NCI-H2081 (cell line): ENCODE measurements around the gene JAM2.
"Not testable (repeated sequence)": the region's sequence is repeated elsewhere in the genome, so short reads cannot be mapped to it uniquely, and the experiment has no call there.

ENCODE experiments used
- DNase-seq, 2 experiments: peaks; one replicate each; lab custom pipeline; 2025; lab: John Stamatoyannopoulos, UW

JAM2 gene

GRCh38 chr21:25638660-25639550 lies at the start of gene JAM2:
Gene JAM2, plus strand, starts transcription at chr21:25639258. Its CDS starts 564 bp downstream, at chr21:25639822.
- DNase-seq = peak; percentile 1 to 7

DNA sequence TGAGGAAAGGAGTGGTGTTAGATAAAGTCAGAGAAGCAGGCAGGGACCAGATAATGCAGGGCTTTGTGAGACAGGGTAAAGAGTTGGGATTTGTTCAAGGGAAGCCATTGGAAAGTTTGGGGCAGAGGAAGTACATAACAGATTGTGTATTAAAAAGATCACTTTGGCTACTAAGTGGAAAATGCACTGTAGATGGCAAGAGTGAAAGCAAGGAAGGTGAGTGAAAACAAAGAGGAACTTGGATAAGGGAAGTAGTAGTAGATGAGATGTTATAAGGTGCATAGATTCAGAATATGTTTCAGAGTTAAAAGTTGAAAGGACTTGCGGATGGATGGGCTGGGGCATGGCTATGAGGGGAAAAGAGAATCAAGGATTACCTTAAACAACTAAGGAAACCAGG lies 49.2 kb upstream of the JAM2 start:
- DNase-seq = no peak

DNA sequence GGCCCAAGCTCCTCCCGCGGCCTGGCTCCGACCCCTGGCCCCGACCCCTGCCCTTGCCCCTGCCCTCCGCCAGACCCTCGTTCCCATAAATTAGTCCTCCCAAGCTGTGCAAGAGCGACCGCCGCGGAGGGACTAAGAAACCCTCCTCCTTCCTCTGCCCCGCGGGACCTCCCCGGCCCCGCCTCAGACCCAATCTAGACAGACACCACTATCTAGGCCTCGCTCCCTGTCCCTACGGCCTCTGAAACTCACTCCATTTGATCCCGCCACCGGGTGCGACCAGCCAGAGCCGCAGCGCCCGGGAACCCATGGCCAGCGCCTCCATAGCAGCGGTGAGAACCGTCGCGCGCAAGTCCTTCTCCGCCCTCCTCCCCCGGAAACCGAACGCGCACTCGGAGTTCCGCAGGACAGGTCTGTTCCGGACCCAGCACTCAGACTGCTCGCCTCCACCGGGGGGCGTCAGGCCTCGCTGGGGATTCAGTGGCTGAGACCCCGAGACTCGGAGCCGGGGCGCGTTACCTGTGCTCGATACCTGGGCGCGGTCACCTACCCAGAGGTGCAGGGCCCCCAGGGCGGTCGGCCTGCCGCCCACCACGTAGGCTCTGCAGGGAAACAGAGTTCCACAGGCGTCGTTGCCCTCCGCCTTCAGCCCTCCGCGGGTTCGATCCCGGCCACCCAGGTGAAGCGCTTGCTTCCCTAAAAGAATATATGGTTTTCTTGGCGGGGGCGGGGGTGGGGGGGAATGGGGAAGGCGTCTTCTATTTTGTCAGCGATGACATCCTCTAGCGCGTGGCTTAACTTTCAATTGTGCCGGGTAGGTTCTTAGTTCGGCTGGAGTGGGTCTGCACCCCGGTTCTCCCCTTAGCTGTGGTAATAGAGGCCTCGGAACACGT lies 31.7 kb upstream of the JAM2 start, which contains the start of gene MRPL39:
Gene MRPL39, minus strand, starts transcription at position 331 of the 893 bp plus-strand sequence. Its CDS starts 6 bp downstream, at position 325.
- DNase-seq = peak; percentile 82 to 83

DNA sequence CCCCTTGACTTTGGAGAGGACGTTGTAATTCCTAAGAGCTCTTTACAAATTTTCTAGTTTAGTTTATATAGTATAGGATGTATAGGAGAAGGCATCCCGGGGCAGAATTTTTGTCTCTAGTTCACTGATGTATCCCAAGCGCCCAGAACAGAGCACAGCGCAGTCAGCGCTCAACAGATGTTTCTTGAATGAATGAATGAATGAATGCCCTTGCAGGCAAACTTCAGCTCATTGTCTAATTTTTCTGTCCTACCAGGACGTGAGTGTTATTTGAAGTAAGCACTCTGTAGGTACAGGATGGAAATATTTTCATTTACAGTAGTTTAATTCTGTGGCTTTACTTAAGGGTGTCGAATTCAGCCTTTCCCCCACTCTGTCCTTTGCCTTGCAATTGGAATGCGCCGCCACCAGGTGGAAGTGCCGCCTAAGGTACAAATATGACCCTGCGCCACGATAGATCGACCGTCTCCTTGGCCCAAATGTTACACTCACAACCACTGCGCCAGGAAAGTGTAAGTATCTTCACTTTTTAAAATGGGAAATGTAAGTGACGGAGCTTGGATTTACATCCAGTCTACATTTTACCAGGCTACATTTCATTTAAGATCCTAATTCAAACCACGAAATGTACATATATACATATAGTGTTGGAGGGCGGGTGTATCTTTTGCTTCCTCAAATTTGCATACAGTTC lies 30.9 kb upstream of the JAM2 start:
- peak; percentile 50 to 71 for DNase-seq

DNA sequence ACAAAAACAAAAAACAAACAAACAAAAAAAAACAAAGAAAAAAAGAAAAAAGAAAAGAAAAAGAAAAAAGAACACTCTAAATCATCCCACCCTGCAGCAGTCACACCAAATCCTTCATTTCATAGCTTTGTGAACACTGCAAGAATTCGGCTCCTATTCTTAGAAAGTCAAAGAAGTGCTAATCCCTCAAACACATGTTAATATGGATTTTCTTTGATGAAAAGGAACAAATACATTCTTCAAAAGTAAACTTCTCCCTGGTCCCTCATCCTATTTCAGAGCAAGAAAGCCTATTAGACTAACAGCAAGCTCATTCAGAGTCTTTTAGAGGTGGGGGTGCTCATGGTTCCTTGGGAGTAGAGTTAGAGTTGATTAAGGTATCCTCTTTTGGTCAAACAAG lies 24.6 kb upstream of the JAM2 start:
- DNase-seq = no peak

DNA sequence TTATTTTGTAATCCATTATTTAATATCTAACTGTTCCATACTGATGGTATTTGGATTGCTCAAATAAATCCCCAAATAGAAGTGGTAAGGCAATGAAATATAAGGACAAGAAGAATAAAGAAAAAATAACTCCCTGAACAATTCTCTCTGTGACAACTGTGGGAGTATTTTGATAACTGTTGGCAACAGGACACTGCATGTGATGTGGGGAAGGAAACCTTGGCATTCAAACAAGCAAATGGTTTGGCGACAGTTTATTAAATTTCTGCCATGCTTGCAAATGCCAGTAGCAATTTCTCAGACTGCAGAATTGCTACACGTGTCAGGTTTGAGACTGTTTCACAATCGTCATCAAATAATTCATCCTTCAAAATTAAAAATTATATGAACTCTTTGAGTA lies 23.2 kb upstream of the JAM2 start:
- DNase-seq = no peak

DNA sequence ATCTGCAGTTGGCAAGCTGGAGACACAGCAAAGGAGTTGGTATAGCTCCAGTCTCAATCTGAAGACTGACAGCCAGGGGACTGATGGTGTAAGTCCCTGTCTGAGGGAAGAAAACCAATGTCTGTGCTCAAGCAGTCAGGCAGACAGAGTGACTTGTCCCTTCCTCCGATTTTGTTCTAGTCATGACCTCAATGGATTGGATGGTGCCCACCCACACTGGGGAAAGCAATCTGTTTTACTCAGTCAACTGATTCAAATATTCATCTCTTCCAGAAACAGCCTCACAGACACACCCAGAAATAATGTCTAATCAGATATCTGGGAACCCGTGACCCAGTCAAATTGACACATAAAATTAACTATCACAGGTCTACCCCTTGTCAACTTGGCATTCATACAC lies 19.9 kb upstream of the JAM2 start:
- no peak for DNase-seq

DNA sequence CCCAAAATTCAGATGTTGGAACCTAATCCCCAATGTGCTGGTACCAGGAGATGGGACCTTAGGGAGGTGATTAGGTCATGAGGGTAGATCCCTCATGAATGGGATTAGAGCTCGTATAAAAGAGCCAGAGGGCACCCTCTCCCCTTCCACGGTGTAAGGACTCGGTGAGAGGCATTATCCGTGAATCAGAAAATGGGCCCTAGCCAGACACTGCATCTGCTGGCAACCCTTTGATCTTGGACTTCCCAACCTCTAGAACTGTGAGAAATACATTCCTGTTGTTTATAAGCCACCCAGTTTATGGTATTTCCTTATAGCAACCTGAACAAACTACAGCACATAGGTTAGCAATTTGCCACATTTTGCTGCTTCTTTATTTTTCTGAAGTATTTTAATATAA lies 14.5 kb upstream of the JAM2 start:
- no peak for DNase-seq

- no peak for DNase-seq
Measured at GRCh38 chr21:25625036-25625435, 14.0 kb upstream of the JAM2 start.

DNA sequence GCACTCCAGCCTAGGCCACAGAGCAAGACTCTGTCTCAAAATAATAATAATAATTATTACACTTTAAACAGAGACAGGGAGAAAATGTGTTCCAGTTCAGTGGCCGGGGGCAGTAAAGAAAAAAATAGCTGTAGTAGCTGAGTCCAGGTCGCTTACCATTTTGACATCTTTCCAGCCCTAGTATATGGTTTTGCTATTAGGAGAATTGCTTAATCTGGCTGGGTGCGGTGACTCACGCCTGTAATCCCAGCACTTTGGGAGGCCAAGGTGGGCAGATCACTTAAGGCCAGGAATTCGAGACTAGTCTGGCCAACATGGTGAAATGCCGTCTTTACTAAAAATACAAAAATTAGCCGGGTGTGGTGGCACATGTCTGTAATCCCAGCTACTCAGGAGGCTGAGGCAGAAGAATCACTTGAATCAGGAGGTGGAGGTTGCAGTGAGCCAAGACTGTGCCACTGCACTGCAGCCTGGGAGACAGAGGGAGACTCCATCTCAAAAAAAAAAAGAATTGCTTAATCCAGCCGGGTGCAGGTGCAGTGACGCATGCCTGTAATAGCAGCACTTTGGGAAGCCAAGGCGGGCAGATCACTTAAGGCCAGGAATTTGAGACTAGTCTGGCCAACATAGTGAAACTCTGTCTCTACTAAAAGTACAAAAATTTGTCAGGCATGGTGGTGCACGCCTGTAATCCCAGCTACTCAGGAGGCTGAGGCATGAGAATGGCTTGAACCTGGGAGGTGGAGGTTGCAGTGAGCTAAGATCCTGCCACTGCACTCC lies 13.1 kb upstream of the JAM2 start:
- DNase-seq = not testable (repeated sequence)

- no peak for DNase-seq
Measured at GRCh38 chr21:25626757-25627156, 12.3 kb upstream of the JAM2 start.

GRCh38 chr21:25632296-25632695 lies 6.8 kb upstream of the JAM2 start:
- DNase-seq = no peak

DNA sequence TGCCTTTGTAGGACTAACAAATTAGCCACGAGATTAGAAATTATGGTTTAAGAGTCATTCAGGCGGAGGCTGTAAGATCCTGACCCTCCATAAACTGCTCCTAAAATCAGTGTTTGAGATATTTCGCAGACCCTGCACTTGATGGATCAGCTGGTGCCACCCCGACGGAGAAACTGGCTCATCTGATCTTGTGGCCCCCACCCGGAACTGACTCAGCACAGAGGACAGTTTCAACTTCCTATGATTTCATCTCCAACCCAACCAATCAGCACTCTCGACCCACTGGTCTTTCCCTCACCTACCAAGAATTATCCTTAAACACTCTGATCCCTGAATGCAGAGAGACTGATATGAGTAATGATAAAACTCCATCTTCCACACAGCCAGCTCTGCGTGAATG lies 3.7 kb upstream of the JAM2 start:
- DNase-seq = no peak

DNA sequence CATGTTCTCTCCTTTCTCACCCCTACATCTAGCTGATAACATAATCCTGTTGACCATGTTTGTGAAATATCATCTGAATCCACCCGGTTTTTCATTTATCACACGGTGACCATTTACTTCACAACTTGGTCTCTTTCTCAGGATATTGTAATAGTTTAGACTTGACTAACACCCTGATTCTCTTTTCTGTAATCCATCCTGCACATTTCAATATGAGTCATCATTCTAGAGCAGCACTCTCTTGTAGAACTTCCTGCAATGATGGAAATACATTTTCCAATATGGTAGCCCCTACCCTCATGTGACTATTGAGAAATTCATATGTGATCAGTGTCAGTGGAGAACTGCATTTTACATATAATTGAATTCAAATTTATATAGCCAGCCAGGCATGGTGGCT lies 2.3 kb upstream of the JAM2 start:
- DNase-seq = no peak

DNA sequence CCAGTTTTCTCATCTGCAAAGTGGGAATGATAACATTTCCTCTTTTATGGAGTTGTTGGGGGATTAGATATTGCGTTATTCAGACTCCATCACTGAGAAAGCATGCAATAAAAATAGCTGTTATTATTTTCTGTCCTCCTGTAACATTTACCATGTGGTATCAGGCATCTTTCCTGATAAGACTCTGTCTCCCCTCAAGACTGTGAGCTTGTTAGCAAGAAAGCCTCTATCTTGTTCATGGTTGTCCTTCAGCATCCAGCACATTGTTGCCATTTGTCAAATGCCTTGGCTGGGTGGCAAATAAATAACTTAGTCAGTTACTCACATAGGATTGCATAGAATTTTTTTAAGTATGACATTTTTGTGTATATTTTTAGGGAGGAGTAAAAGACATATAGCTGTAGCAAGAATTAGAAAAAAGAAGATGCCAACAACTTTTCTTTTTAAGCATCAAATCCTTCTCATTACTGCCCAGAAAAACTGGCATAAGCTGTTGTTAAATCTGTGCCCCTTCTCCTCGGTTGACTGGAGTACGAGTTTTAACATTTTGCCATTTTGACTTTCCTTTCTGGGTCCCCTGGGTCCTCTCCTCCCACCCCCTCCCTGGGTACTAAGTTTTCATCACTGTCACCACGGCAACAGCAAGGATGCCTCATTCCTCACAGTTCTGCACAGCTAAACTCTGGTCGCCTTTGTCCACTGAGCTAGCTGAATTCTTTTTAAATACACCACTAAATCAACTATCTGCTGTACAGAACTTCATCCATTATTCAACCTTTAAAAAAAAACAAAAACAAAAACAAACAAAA lies 1.0 kb upstream of the JAM2 start:
- no peak for DNase-seq

GRCh38 chr21:25639551-25640201 lies 618 bp downstream of the JAM2 start:
- peak in 1 of 2 experiments; percentile 5 for DNase-seq

GRCh38 chr21:25640202-25640942 lies 1.3 kb downstream of the JAM2 start:
- DNase-seq = peak in 1 of 2 experiments; percentile 2

DNA sequence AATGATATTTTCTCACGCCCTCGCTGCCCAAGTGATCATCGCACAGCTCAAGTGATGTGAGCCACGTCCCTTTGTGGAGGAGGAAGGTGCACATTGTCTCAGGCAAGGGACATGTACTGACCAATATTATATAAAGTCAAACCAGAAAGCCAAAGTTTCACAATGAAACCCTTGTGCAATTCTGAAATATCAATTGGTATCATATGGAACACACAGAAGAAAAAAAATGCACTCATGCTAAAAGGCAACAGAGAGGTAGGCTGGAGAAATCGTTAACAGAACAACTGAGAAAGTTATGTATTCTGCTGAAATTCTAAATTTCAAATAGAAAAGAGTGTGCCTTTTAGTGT lies 1.9 kb downstream of the JAM2 start:
- DNase-seq = no peak

DNA sequence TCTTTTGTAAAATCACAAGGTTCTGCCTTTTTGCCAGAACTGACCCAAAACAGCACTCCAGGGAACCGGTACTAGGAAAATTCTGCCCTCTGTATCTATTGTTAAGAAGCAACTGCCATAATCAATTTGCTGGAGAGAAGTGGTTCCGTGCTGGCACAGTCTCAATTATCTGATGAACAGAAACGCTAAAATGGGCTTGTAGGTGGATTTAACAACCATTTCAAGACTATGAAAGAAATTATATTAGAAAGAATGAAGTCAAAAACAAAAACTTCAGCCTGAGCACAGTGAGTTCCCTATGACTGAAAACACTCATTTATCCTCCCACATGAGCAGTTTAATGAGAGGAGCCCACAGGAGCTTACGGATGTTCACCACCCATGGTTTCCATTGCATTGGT lies 4.4 kb downstream of the JAM2 start:
- DNase-seq = no peak
